ENCODE data around the gene PDSS2.

The PDSS2 gene

DNA sequence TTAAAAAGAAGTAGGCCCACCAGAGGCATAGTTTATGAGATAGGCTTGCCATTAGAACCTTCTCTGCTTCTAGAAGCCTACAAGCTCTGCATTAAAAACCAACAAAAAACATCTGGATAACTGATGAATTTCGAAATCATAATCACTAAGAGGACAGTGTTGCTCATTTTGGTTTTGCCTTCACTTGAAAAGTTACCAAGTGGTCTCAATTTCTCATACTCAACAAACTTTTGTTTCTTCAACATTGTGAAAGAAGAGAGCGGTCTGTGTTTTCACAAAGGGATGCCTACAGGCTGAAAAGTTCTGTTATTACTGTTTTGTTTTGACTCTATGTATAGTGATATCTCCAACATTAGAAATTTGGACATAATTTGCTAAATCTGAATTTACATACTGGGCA lies 98.9 kb downstream of the PDSS2 start:
- DNase-seq, result peak; percentile 24

DNA sequence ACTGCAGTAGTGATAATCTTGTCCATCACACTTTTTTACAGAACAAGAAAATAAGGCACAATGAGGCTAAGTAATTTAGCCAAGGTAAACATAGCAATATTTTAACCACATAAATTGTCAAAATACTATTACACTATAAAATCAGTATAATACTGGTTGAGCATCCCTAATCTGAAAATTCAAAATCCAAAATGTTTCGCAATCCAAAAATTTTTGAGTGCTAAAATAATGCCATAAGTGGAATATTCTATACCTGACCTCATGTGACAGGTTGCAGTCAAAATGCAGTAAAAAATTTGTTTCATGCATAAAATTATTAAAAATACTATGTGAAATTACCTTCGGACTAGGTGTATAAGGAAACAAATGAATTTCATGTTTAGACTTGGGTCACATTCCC lies 101.5 kb downstream of the PDSS2 start:
- DNase-seq, result no peak

- no peak for DNase-seq
These were observed 102.3 kb downstream of the PDSS2 start for GRCh38 chr6:107357031-107357430.

DNA sequence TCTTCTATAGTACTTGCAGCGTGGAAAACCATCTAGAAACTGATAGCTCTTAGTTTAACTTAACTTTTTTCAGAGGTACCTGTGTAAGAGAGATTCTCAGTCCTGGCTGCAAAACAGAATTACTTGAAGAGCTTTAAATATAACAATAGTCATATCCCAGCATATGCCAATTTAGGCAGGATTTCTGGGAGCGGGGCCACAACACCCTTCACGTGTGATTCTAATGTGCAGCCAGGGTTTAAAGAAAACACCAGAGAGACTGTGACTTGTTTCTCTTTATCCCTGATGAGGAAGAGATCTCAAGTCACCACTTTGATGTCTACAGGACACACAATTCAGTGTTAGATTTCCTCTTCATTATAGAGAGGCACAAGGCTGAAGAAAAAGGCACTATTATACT lies 103.7 kb downstream of the PDSS2 start:
- DNase-seq, result no peak

GRCh38 chr6:107354451-107354850 lies 104.9 kb downstream of the PDSS2 start:
- no peak for DNase-seq

GRCh38 chr6:107353773-107354382 lies 105.5 kb downstream of the PDSS2 start:
- DNase-seq, result no peak

DNA sequence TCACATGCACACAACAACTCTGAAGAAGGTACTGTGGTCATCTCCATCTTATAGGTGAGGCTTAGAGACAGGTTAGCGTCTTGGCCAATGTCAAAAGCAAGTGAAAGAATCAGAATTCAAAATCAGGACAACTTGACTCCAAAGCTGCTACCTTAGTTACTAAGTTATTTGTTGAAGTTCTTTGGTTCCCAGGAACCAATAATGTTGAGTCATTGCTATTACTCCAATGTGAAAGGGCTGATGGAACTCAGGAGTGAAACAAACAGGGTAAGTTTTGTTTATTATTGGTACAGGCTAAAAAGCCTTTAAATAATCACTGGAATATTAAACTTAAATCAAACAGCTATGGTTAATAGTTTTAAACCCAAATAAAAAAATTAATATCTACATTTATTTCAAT lies 111.1 kb downstream of the PDSS2 start:
- no peak for DNase-seq

DNA sequence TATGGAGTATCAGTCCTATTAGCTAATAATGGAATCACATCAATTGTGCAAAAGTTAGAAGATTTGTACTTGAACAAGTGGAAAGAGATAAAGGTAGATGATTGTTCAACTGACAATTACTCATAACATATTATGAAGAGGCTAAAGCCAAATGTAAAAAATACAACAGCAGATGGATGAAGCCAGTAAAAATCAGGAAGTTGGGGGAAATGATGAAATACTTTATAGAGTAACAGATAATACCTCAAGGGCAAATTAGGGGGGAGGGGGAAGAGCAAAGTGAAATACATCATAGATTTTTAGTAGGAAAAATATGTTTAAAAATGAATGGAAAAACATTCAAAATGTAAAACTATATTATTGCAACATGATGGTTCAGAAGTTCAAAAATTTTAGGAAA lies 114.0 kb downstream of the PDSS2 start:
- DNase-seq, result peak; percentile 83

DNA sequence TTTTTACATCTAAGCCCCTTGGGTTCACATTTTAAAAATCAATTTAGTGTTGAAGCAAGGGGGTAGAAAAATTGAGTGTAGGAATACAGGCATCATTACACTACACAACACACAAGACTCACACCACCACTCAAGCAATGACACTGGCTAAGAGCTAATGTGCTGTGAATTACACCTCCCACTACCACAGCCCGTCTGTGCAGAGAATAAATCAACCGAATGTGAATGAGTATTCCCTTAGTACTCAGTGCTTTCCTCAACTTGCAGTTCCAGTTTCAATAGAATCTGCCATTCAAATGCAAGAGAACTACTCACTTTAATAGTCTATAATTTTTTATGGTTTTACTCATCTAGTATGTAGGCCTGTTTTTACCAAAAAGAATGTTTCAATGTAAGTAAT lies 114.4 kb downstream of the PDSS2 start:
- no peak for DNase-seq

DNA sequence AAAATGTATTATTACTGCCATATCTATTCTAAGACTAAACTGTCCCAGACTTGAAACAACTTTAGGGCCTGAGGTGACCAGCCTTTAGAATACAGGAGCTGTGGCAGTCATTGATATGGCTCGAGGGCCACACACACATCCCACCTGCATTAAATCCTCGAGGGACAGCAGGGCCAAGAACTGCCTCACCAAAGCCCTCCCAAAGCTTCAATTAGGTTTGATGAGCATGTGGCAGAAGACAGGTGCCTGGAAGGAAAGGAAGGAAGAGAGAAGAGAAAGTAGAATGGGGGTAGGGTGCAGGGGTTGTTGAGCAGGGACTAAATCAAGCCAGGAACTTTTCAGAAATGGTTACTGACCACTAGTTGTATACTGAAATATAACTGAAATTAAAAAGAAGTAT lies 115.0 kb downstream of the PDSS2 start:
- DNase-seq, result no peak

- DNase-seq, result peak; percentile 63
These were observed 117.2 kb downstream of the PDSS2 start for GRCh38 chr6:107342144-107342543.

DNA sequence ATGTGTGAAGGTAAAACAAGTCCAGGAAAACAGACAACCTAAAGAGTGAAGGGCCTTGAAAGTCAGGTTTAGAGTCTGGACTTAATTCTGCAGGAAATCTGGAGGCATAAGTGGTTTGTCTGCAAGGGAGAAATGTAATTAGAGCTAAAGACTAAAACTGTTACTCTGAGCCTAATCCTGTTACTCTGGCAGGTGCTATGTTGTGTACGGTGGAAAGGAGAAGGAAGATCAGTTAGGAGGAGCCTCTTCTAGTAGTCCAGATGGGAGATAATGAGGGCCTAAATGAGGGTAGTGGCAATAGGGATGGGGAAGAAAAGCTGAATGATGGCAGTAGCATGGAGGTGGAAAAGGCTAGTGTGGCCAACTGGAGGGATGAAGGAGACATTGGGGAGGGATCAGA lies 118.5 kb downstream of the PDSS2 start:
- no peak for DNase-seq

GRCh38 chr6:107337191-107337741 lies 122.1 kb downstream of the PDSS2 start:
- no peak for DNase-seq

GRCh38 chr6:107334026-107334425 lies 125.3 kb downstream of the PDSS2 start:
- no peak for DNase-seq

GRCh38 chr6:107333491-107333890 lies 125.9 kb downstream of the PDSS2 start:
- DNase-seq, result no peak

GRCh38 chr6:107331409-107332386 lies 127.7 kb downstream of the PDSS2 start:
- no peak for DNase-seq

DNA sequence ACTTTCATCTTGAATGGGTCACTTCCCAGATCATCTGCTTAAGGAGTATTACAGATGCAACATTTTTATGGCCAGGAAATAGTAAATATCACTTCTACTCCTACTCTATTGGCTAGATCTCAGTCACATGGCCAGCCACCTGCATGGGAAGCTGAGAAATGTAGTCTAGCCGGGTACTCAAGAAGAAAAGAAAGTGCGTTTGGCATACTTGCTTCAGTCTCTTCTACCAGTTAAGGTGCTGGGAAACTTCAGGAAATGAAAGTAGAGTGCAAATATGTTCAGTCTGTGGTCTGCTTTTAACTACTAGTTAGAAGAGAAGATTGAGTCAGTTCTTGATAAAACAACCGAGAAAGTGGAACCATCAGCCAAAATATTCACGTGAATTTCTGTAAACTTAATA lies 129.2 kb downstream of the PDSS2 start:
- peak; percentile 55 for DNase-seq

DNA sequence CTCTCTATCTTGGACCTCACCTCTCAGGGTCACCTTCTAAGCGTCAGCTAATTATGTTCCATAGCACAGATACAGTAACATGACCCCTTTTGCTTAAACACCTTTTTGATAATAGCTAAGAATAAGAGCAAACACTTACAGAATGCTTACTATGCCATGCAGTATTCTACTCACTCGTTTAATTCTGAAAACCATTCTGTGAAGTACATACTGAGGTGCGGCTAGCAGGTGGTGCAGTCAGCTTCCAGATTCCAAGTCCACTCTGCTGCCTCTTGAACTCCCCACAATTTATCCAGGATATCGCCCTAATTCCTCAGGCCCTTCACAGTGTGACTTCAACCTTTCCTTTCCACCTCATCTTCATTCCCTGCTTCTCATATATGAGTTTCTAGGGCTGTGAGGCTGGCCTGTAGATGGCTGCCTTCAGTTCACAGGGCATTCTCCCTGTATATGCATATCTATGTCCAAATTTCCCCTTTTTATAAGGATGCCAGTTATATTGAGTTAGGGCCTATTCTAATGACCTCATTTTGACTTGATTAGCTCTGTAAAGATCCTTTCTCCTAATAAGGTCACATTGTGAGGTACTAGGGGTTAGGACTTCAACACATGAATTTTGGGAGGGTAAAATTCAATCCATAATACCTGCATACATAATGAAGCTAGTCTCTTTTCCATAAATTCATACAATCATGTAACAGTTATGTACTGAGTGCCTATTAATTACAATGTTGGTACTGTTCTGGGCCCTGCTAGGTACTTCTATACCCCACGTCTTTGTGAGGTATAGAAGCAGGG lies 130.1 kb downstream of the PDSS2 start:
- DNase-seq, result no peak

DNA sequence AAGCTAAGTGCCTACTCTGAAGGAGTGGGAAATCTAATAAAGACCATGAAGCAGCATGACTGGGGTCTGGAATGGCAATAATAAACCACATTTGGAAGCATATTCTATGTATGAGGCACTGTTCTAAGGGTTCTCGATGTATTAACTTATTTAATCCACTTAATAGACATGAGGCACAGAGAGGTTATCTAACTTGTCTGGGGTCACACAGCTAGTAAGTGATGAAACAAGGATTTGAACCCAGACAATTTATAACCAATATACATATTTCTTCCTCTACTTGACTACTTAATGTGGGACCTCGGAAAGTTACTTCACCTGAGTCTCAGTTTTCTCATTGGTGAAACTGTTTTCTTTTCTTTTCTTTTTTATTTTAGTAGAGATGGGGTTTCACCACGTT lies 131.3 kb downstream of the PDSS2 start:
- no peak for DNase-seq

DNA sequence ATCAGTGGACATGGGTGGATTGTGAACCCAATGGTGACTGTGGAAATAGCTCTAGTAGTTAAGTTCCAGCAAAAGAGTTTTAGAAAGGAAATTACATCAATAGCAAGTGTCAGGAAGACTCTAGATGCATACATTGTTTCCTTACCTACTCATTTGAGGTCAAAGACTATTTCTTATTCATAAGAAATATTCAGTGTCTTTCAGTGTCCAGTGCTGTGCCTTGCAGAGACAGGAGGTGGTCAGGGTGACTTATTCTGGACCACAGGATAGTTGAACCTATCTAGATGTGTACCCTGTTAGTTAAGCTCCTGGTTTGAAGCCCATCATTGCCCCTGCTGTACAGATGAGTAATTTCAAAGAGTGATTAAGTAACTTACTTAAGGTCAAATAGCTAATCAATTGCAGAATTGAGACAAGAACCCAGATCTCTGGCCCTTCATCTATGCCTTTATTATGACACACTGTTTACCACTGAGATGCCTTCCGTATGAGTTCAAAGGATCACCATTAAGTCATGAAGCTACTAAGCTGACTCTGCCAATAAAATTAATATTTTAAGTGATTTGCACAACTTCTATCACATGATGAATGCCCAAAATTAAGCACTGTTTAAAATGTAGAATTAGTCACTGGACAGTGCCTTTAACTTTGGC lies 136.1 kb downstream of the PDSS2 start:
- no peak for DNase-seq

GRCh38 chr6:107321793-107322192 lies 137.6 kb downstream of the PDSS2 start:
- no peak for DNase-seq

- DNase-seq, result no peak
These were observed 139.3 kb downstream of the PDSS2 start for GRCh38 chr6:107319906-107320530.

All from MV-4-11 (cell line).